H9 (cell line): ENCODE measurements around the gene CBX8. TPM values are rescaled to one million over a fixed set of nuclear protein-coding genes. Genes with fewer than 3 reads are reported as not detected.

Source experiments
- DNase-seq: peaks from one replicate; pipeline ENCODE4 v3.0.0-alpha.2; 2017
- H2AFZ ChIP-seq: one replicate; pipeline ENCODE4 v1.6.1; 2013; ENCODE audit warnings: mild to moderate bottlenecking, low read length, control low read depth, moderate library complexity
- H2AK5ac ChIP-seq: 2 replicates; pipeline ENCODE4 v1.6.1; 2013; ENCODE audit warnings: low read length, control low read depth, mixed read lengths; ENCODE audit not compliant: insufficient read length
- H2BK120ac ChIP-seq: one replicate; pipeline ENCODE4 v1.6.1; 2013; ENCODE audit warnings: low read depth, mild to moderate bottlenecking, low read length, control low read depth, inconsistent platforms; ENCODE audit not compliant: poor library complexity, severe bottlenecking
- H2BK12ac ChIP-seq: 2 replicates; pipeline ENCODE4 v1.6.1; 2013; ENCODE audit warnings: low read length, control low read depth, mixed read lengths, low read depth; ENCODE audit not compliant: insufficient read length
- H2BK15ac ChIP-seq: 2 replicates; pipeline ENCODE4 v1.6.1; 2013; ENCODE audit warnings: low read depth, low read length, control low read depth
- H2BK20ac ChIP-seq: one replicate; pipeline ENCODE4 v1.6.1; 2013; ENCODE audit warnings: low read depth, mild to moderate bottlenecking, low read length, control low read depth, inconsistent platforms; ENCODE audit not compliant: poor library complexity, severe bottlenecking
- H2BK5ac ChIP-seq: 2 replicates; pipeline ENCODE4 v1.6.1; 2013; ENCODE audit warnings: low read length, control low read depth, mixed read lengths; ENCODE audit not compliant: insufficient read length
- H3K14ac ChIP-seq: 2 replicates; pipeline ENCODE4 v1.6.1; 2013; ENCODE audit warnings: low read length, control low read depth; ENCODE audit not compliant: insufficient read depth
- H3K18ac ChIP-seq: 2 replicates; pipeline ENCODE4 v1.6.1; 2013; ENCODE audit warnings: low read depth, mild to moderate bottlenecking, mixed read lengths, low read length, control low read depth; ENCODE audit not compliant: insufficient read length
- H3K23ac ChIP-seq: 2 replicates; pipeline ENCODE4 v1.6.1; 2013; ENCODE audit warnings: low read length, control low read depth, mixed read lengths, low read depth; ENCODE audit not compliant: insufficient read length
- H3K23me2 ChIP-seq: 2 replicates; pipeline ENCODE4 v1.6.1; 2013; ENCODE audit warnings: low read depth, mild to moderate bottlenecking, mixed read lengths, low read length, control low read depth; ENCODE audit not compliant: insufficient read length, poor library complexity, severe bottlenecking
- H3K27ac ChIP-seq: 2 replicates; pipeline ENCODE4 v1.5.1; 2013; ENCODE audit warnings: low read length, control low read depth, mixed read lengths, low read depth; ENCODE audit not compliant: insufficient read length
- H3K27me3 ChIP-seq: 2 replicates; pipeline ENCODE4 v1.6.1; 2013; ENCODE audit warnings: low read length, control low read depth, inconsistent platforms; ENCODE audit not compliant: insufficient read depth
- H3K4ac ChIP-seq: 2 replicates; pipeline ENCODE4 v1.6.1; 2013; ENCODE audit warnings: low read depth, mild to moderate bottlenecking, control low read depth, inconsistent platforms, low read length, moderate library complexity
- H3K4me1 ChIP-seq: 2 replicates; pipeline ENCODE4 v1.6.1; 2013; ENCODE audit warnings: low read length, control low read depth, inconsistent platforms; ENCODE audit not compliant: insufficient read depth
- H3K4me2 ChIP-seq: 2 replicates; pipeline ENCODE4 v1.6.1; 2013; ENCODE audit warnings: low read length, control low read depth, mixed read lengths; ENCODE audit not compliant: insufficient read length, insufficient read depth
- H3K56ac ChIP-seq: 2 replicates; pipeline ENCODE4 v1.6.1; 2013; ENCODE audit warnings: low read depth, mild to moderate bottlenecking, mixed read lengths, low read length, control low read depth; ENCODE audit not compliant: insufficient read length
- H3K79me1 ChIP-seq: 2 replicates; pipeline ENCODE4 v1.6.1; 2013; ENCODE audit warnings: low read depth, mild to moderate bottlenecking, moderate library complexity, low read length, control low read depth, inconsistent platforms; ENCODE audit not compliant: insufficient read depth, poor library complexity, severe bottlenecking
- H3K79me2 ChIP-seq: 2 replicates; pipeline ENCODE4 v1.6.1; 2013; ENCODE audit warnings: low read length, control low read depth, inconsistent platforms; ENCODE audit not compliant: insufficient read depth
- H3K9ac ChIP-seq: 2 replicates; pipeline ENCODE4 v1.6.1; 2013; ENCODE audit warnings: low read length, control low read depth, mixed read lengths; ENCODE audit not compliant: insufficient read length; ENCODE audit errors: extremely low read depth
- H3K9me3 ChIP-seq: one replicate; pipeline ENCODE4 v1.6.1; 2013; ENCODE audit warnings: low read depth, low read length, inconsistent platforms; ENCODE audit not compliant: control insufficient read depth
- H3T11ph ChIP-seq: one replicate; pipeline ENCODE4 v1.6.1; 2013; ENCODE audit warnings: mild to moderate bottlenecking, low read length, control low read depth, inconsistent platforms
- H4K20me1 ChIP-seq: one replicate; pipeline ENCODE4 v1.6.1; 2013; ENCODE audit not compliant: control insufficient read depth, insufficient read length, insufficient read depth
- H4K5ac ChIP-seq: 2 replicates; pipeline ENCODE4 v1.6.1; 2013; ENCODE audit warnings: low read depth, mild to moderate bottlenecking, mixed read lengths, low read length, control low read depth; ENCODE audit not compliant: insufficient read length
- H4K8ac ChIP-seq: replicated peaks from 2 replicates; pipeline ENCODE4 v1.6.1; 2013; ENCODE audit warnings: low read length, control low read depth, mixed read lengths, low read depth; ENCODE audit not compliant: insufficient read length
- H4K91ac ChIP-seq: 2 replicates; pipeline ENCODE4 v1.6.1; 2013; ENCODE audit warnings: low read depth, mild to moderate bottlenecking, moderate library complexity, mixed read lengths, low read length, control low read depth; ENCODE audit not compliant: insufficient read length
- H3K27ac Mint-ChIP-seq, 3 experiments: 2 replicates in 2 of 3; 3 replicates in 1 of 3; pipeline ENCODE4 v1.8.0; 2020 to 2021; ENCODE audit warnings: mixed read lengths in 3 of 3, mild to moderate bottlenecking in 1 of 3, moderate library complexity in 1 of 3
- H3K27me3 Mint-ChIP-seq: 2 replicates; pipeline ENCODE4 v1.8.0; 2021; ENCODE audit warnings: low read depth, mild to moderate bottlenecking, moderate library complexity, mixed read lengths
- H3K36me3 Mint-ChIP-seq, 3 experiments: 2 replicates in 2 of 3; 3 replicates in 1 of 3; pipeline ENCODE4 v1.8.0; 2020 to 2021; ENCODE audit warnings: low read depth in 3 of 3, mixed read lengths in 3 of 3; ENCODE audit not compliant: insufficient read depth in 1 of 3
- H3K4me1 Mint-ChIP-seq, 2 experiments: 2 replicates each; pipeline ENCODE4 v1.8.0; 2020; ENCODE audit warnings: mixed read lengths in 2 of 2
- H3K4me3 Mint-ChIP-seq, 2 experiments: 2 replicates in 1 of 2; 3 replicates in 1 of 2; pipeline ENCODE4 v1.8.0; 2020 to 2021; ENCODE audit warnings: mild to moderate bottlenecking in 2 of 2, mixed read lengths in 2 of 2, moderate library complexity in 1 of 2
- H3K9me3 Mint-ChIP-seq, 2 experiments: 2 replicates in 1 of 2; 3 replicates in 1 of 2; pipeline ENCODE4 v1.8.0; 2020; ENCODE audit warnings: mild to moderate bottlenecking in 2 of 2, mixed read lengths in 2 of 2, moderate library complexity in 1 of 2
- WGBS: extraction: QIAGEN DNeasy Blood & Tissue Kit; methylation state at CpG from one replicate; pipeline ENCODE4 v1.1.7; 2013; ENCODE audit warnings: missing lambda C conversion rate, low lambda C conversion rate, mixed read lengths; ENCODE audit not compliant: insufficient read length; ENCODE audit errors: extremely low coverage; 5-methylcytosine and 5-hydroxymethylcytosine counted together
- total RNA-seq: library from RNA; stranded (reverse); gene quantifications from 2 replicates; pipeline ENCODE4 v1.2.1, GENCODE V29; 2021
- TF ChIP-seq, protein P1 (sequence below): fragments of 200-600 bp; sonication (generic); conservative IDR thresholded peaks from 3 replicates; pipeline ENCODE4 v1.8.0; 2021; ENCODE audit warnings: antibody characterized with exemption, mild to moderate bottlenecking

Gene CBX8
- total RNA-seq, 1 experiment from 2014 or later = 1.2 TPM

DNA sequence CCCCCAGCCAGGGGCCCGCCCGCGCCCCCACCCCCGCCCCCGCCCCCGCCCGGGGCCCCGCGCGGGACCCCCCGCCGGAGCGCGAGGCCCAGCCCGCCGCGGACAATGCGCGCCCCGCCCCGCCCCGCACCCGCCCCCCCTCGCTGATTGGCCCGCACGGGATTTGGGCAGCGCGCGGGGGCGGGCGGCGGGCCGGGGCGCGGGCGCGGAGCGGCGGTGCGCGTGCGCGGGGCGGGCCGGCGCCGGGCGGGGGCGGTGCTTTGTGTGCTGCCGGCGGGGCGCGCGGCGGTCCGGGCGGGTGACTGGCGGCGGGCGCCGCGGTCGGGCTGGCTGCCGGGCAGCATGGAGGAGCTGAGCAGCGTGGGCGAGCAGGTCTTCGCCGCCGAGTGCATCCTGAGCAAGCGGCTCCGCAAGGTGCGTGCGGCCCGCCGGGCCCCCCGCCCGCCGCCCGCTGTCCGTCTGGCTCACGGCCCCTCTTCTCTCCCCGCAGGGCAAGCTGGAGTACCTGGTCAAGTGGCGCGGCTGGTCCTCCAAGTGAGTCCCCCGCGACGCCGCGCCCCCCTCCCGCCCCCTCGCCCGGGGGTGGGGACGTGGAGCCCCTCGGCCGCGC lies 18.9 kb downstream of the CBX8 start, which contains the start of gene CBX2:
Gene CBX2 (plus strand): TSS at position 255 of the 610 bp plus-strand sequence. CDS start 88 bp downstream, at position 343.
- Histone ChIP-seq H4K5ac (no peak within 1 kb of the TSS), H3K9me3 (no peaks in the 10 kb centered on the region), H3K4me1 (peaks cover 3% of the 10 kb centered on the region; the same call in 1 of the 2 replicates), H3K9ac (peak within 1 kb of the TSS; percentile 68), H3K23me2 (peaks cover 14% of the 10 kb centered on the region), H2BK15ac (no peak within 1 kb of the TSS), H4K8ac (no peak within 1 kb of the TSS), H3K23ac (no peak within 1 kb of the TSS), H2BK120ac (peak within 1 kb of the TSS; percentile 42), H3K14ac (peak within 1 kb of the TSS; percentile 96), H4K91ac (no peak within 1 kb of the TSS), H3K18ac (peak within 1 kb of the TSS; percentile 75), H3K56ac (no peak within 1 kb of the TSS), H3K4ac (no peak within 1 kb of the TSS; the same call in 1 of the 2 replicates), H3K79me2 (0 out of 2 replicates have a peak, but pooled peaks cover 2% of the 10 kb centered on the region), H2AFZ (no peak within 1 kb of the TSS), H3K27ac (no peak within 1 kb of the TSS), H3T11ph (no peak within 1 kb of the TSS), H2BK20ac (no peak within 1 kb of the TSS), H4K20me1 (no peaks in the 10 kb centered on the region), H2AK5ac (no peak within 1 kb of the TSS), H3K4me2 (peak within 1 kb of the TSS; percentile 56), H2BK5ac (no peak within 1 kb of the TSS), H3K27me3 (no peaks in the 10 kb centered on the region), H2BK12ac (no peak within 1 kb of the TSS), H3K79me1 (peaks cover 3% of the 10 kb centered on the region)
- TF ChIP-seq, protein P1, sequence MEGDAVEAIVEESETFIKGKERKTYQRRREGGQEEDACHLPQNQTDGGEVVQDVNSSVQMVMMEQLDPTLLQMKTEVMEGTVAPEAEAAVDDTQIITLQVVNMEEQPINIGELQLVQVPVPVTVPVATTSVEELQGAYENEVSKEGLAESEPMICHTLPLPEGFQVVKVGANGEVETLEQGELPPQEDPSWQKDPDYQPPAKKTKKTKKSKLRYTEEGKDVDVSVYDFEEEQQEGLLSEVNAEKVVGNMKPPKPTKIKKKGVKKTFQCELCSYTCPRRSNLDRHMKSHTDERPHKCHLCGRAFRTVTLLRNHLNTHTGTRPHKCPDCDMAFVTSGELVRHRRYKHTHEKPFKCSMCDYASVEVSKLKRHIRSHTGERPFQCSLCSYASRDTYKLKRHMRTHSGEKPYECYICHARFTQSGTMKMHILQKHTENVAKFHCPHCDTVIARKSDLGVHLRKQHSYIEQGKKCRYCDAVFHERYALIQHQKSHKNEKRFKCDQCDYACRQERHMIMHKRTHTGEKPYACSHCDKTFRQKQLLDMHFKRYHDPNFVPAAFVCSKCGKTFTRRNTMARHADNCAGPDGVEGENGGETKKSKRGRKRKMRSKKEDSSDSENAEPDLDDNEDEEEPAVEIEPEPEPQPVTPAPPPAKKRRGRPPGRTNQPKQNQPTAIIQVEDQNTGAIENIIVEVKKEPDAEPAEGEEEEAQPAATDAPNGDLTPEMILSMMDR = 0 out of 3 replicates have a peak, but pooled peaks have one; percentile 10
- peak; percentile 88 for DNase-seq
- H3K9me3 Mint-ChIP-seq = no peaks in the 10 kb centered on the region
- no CpG with 5 or more reads among the region's 96 CpGs for WGBS
- peaks cover 35 to 40% (median 36%) of the 10 kb centered on the region in 3 experiments for H3K36me3 Mint-ChIP-seq
- H3K27me3 Mint-ChIP-seq = peaks cover 30% of the 10 kb centered on the region
- peak within 1 kb of the TSS; percentile 91 to 97 for H3K4me3 Mint-ChIP-seq
- peaks cover 40 to 48% of the 10 kb centered on the region in 2 experiments for H3K4me1 Mint-ChIP-seq
- peak within 1 kb of the TSS; percentile 91 to 96 (median 93) for H3K27ac Mint-ChIP-seq
